ENCODE measurements around the gene LMAN1. TPM values are rescaled to one million over a fixed set of nuclear protein-coding genes. Genes with fewer than 3 reads are reported as not detected.

Gene LMAN1
- total RNA-seq, 1 donor from 2014 or later, result 68.4 TPM

- Histone ChIP-seq H3K27ac (ENCODE audit: low read depth, low read length) (no peak overlapping the region), H3K4me3 (ENCODE audit: low read length in 3 of 3) (peak overlapping the region in 1 of 3 donors; percentile 96), H3K27me3 (ENCODE audit: control insufficient read depth in 3 of 3, insufficient read depth in 3 of 3, low read length in 3 of 3) (no peaks in the 10 kb centered on the region), H3K4me1 (ENCODE audit: control insufficient read depth in 3 of 3, insufficient read depth in 3 of 3, low read length in 3 of 3) (peaks cover 3 to 9% (median 8%) of the 10 kb centered on the region in 3 donors), H3K9me3 (ENCODE audit: control insufficient read depth in 3 of 3, low read length in 3 of 3) (no peaks in the 10 kb centered on the region), H3K36me3 (ENCODE audit: control insufficient read depth in 3 of 3, insufficient read depth in 3 of 3, low read length in 3 of 3) (peaks cover 0 to 1% (median under 1%) of the 10 kb centered on the region in 3 donors), H3K9ac (ENCODE audit: low read depth in 1 of 3, low read length in 3 of 3) (no peak overlapping the region)
Measured at GRCh38 chr18:59360381-59360780, 1.3 kb upstream of the LMAN1 start.

GRCh38 chr18:59359576-59359952, 499 bp upstream of the LMAN1 start:
- Histone ChIP-seq H3K27ac (ENCODE audit: low read depth, low read length) (no peak overlapping the region), H3K9ac (ENCODE audit: low read depth in 1 of 3, low read length in 3 of 3) (peak overlapping the region; percentile 52 to 97 (median 96)), H3K36me3 (ENCODE audit: control insufficient read depth in 3 of 3, insufficient read depth in 3 of 3, low read length in 3 of 3) (peaks cover 6 to 9% (median 9%) of the 10 kb centered on the region in 3 donors), H3K27me3 (ENCODE audit: control insufficient read depth in 3 of 3, insufficient read depth in 3 of 3, low read length in 3 of 3) (no peaks in the 10 kb centered on the region), H3K4me3 (ENCODE audit: low read length in 3 of 3) (peak overlapping the region; percentile 78 to 96 (median 86)), H3K9me3 (ENCODE audit: control insufficient read depth in 3 of 3, low read length in 3 of 3) (no peaks in the 10 kb centered on the region), H3K4me1 (ENCODE audit: control insufficient read depth in 3 of 3, insufficient read depth in 3 of 3, low read length in 3 of 3) (peaks cover 3 to 9% (median 8%) of the 10 kb centered on the region in 3 donors)

- Histone ChIP-seq H3K9ac (ENCODE audit: low read depth in 1 of 3, low read length in 3 of 3) (peak overlapping the region; percentile 95 to 97 (median 96)), H3K27me3 (ENCODE audit: control insufficient read depth in 3 of 3, insufficient read depth in 3 of 3, low read length in 3 of 3) (no peaks in the 10 kb centered on the region), H3K9me3 (ENCODE audit: control insufficient read depth in 3 of 3, low read length in 3 of 3) (no peaks in the 10 kb centered on the region), H3K36me3 (ENCODE audit: control insufficient read depth in 3 of 3, insufficient read depth in 3 of 3, low read length in 3 of 3) (peaks cover 11 to 15% (median 13%) of the 10 kb centered on the region in 3 donors), H3K27ac (ENCODE audit: low read depth, low read length) (peak overlapping the region; percentile 88), H3K4me1 (ENCODE audit: control insufficient read depth in 3 of 3, insufficient read depth in 3 of 3, low read length in 3 of 3) (peaks cover 3 to 9% (median 8%) of the 10 kb centered on the region in 3 donors), H3K4me3 (ENCODE audit: low read length in 3 of 3) (peak overlapping the region; percentile 92 to 96 (median 95))
Measured at GRCh38 chr18:59358414-59358711, 702 bp downstream of the LMAN1 start.

- Histone ChIP-seq H3K9me3 (ENCODE audit: control insufficient read depth in 3 of 3, low read length in 3 of 3) (no peaks in the 10 kb centered on the region), H3K27me3 (ENCODE audit: control insufficient read depth in 3 of 3, insufficient read depth in 3 of 3, low read length in 3 of 3) (no peaks in the 10 kb centered on the region), H3K4me3 (ENCODE audit: low read length in 3 of 3) (peak overlapping the region; percentile 92 to 96 (median 95)), H3K9ac (ENCODE audit: low read depth in 1 of 3, low read length in 3 of 3) (peak overlapping the region; percentile 95 to 97 (median 96)), H3K36me3 (ENCODE audit: control insufficient read depth in 3 of 3, insufficient read depth in 3 of 3, low read length in 3 of 3) (peaks cover 12 to 20% (median 16%) of the 10 kb centered on the region in 3 donors), H3K27ac (ENCODE audit: low read depth, low read length) (peak overlapping the region; percentile 88), H3K4me1 (ENCODE audit: control insufficient read depth in 3 of 3, insufficient read depth in 3 of 3, low read length in 3 of 3) (peaks cover 3 to 9% (median 8%) of the 10 kb centered on the region in 3 donors)
Measured at GRCh38 chr18:59357928-59358327, 1.1 kb downstream of the LMAN1 start.

GRCh38 chr18:59354731-59355130, 4.3 kb downstream of the LMAN1 start:
- H3K9ac ChIP-seq (ENCODE audit: low read depth in 1 of 3, low read length in 3 of 3), result no peak overlapping the region
- H3K27ac ChIP-seq (ENCODE audit: low read depth, low read length), result no peak overlapping the region
- peaks cover 31 to 45% (median 42%) of the 10 kb centered on the region in 3 donors for H3K36me3 ChIP-seq (ENCODE audit: control insufficient read depth in 3 of 3, insufficient read depth in 3 of 3, low read length in 3 of 3)
- no peaks in the 10 kb centered on the region for H3K9me3 ChIP-seq (ENCODE audit: control insufficient read depth in 3 of 3, low read length in 3 of 3)
- no peak overlapping the region for H3K4me3 ChIP-seq (ENCODE audit: low read length in 3 of 3)
- peaks cover 3 to 8% (median 4%) of the 10 kb centered on the region in 3 donors for H3K4me1 ChIP-seq (ENCODE audit: control insufficient read depth in 3 of 3, insufficient read depth in 3 of 3, low read length in 3 of 3)
- H3K27me3 ChIP-seq (ENCODE audit: control insufficient read depth in 3 of 3, insufficient read depth in 3 of 3, low read length in 3 of 3), result no peaks in the 10 kb centered on the region

GRCh38 chr18:59353079-59353680, 5.9 kb downstream of the LMAN1 start:
- Histone ChIP-seq H3K27ac (ENCODE audit: low read depth, low read length) (no peak overlapping the region), H3K36me3 (ENCODE audit: control insufficient read depth in 3 of 3, insufficient read depth in 3 of 3, low read length in 3 of 3) (peaks cover 39 to 58% (median 54%) of the 10 kb centered on the region in 3 donors), H3K4me1 (ENCODE audit: control insufficient read depth in 3 of 3, insufficient read depth in 3 of 3, low read length in 3 of 3) (peaks cover 0 to 6% (median 2%) of the 10 kb centered on the region in 3 donors), H3K9ac (ENCODE audit: low read depth in 1 of 3, low read length in 3 of 3) (no peak overlapping the region), H3K4me3 (ENCODE audit: low read length in 3 of 3) (no peak overlapping the region), H3K27me3 (ENCODE audit: control insufficient read depth in 3 of 3, insufficient read depth in 3 of 3, low read length in 3 of 3) (no peaks in the 10 kb centered on the region), H3K9me3 (ENCODE audit: control insufficient read depth in 3 of 3, low read length in 3 of 3) (no peaks in the 10 kb centered on the region)

- Histone ChIP-seq H3K4me1 (ENCODE audit: control insufficient read depth in 3 of 3, insufficient read depth in 3 of 3, low read length in 3 of 3) (peaks cover 0 to under 1% (median 0%) of the 10 kb centered on the region in 3 donors), H3K36me3 (ENCODE audit: control insufficient read depth in 3 of 3, insufficient read depth in 3 of 3, low read length in 3 of 3) (peaks cover 41 to 64% (median 59%) of the 10 kb centered on the region in 3 donors), H3K27ac (ENCODE audit: low read depth, low read length) (no peak overlapping the region), H3K9ac (ENCODE audit: low read depth in 1 of 3, low read length in 3 of 3) (no peak overlapping the region), H3K4me3 (ENCODE audit: low read length in 3 of 3) (no peak overlapping the region), H3K27me3 (ENCODE audit: control insufficient read depth in 3 of 3, insufficient read depth in 3 of 3, low read length in 3 of 3) (no peaks in the 10 kb centered on the region), H3K9me3 (ENCODE audit: control insufficient read depth in 3 of 3, low read length in 3 of 3) (no peaks in the 10 kb centered on the region)
Measured at GRCh38 chr18:59352250-59352855, 6.7 kb downstream of the LMAN1 start.

- no peaks in the 10 kb centered on the region for H3K27me3 ChIP-seq (ENCODE audit: control insufficient read depth in 3 of 3, insufficient read depth in 3 of 3, low read length in 3 of 3)
- H3K36me3 ChIP-seq (ENCODE audit: control insufficient read depth in 3 of 3, insufficient read depth in 3 of 3, low read length in 3 of 3), result peaks cover 16 to 56% (median 44%) of the 10 kb centered on the region in 3 donors
- no peak overlapping the region for H3K27ac ChIP-seq (ENCODE audit: low read depth, low read length)
- H3K9ac ChIP-seq (ENCODE audit: low read depth in 1 of 3, low read length in 3 of 3), result no peak overlapping the region
- H3K4me1 ChIP-seq (ENCODE audit: control insufficient read depth in 3 of 3, insufficient read depth in 3 of 3, low read length in 3 of 3), result no peaks in the 10 kb centered on the region
- H3K9me3 ChIP-seq (ENCODE audit: control insufficient read depth in 3 of 3, low read length in 3 of 3), result no peaks in the 10 kb centered on the region
- no peak overlapping the region for H3K4me3 ChIP-seq (ENCODE audit: low read length in 3 of 3)
Measured at GRCh38 chr18:59345556-59345955, 13.5 kb downstream of the LMAN1 start.

- H3K4me3 ChIP-seq (ENCODE audit: low read length in 3 of 3), result no peak overlapping the region
- H3K36me3 ChIP-seq (ENCODE audit: control insufficient read depth in 3 of 3, insufficient read depth in 3 of 3, low read length in 3 of 3), result peaks cover 17 to 58% (median 49%) of the 10 kb centered on the region in 3 donors
- no peak overlapping the region for H3K9ac ChIP-seq (ENCODE audit: low read depth in 1 of 3, low read length in 3 of 3)
- H3K27ac ChIP-seq (ENCODE audit: low read depth, low read length), result no peak overlapping the region
- no peaks in the 10 kb centered on the region for H3K9me3 ChIP-seq (ENCODE audit: control insufficient read depth in 3 of 3, low read length in 3 of 3)
- H3K4me1 ChIP-seq (ENCODE audit: control insufficient read depth in 3 of 3, insufficient read depth in 3 of 3, low read length in 3 of 3), result no peaks in the 10 kb centered on the region
- no peaks in the 10 kb centered on the region for H3K27me3 ChIP-seq (ENCODE audit: control insufficient read depth in 3 of 3, insufficient read depth in 3 of 3, low read length in 3 of 3)
Measured at GRCh38 chr18:59344996-59345395, 14.1 kb downstream of the LMAN1 start.

- Histone ChIP-seq H3K27me3 (ENCODE audit: control insufficient read depth in 3 of 3, insufficient read depth in 3 of 3, low read length in 3 of 3) (no peaks in the 10 kb centered on the region), H3K9me3 (ENCODE audit: control insufficient read depth in 3 of 3, low read length in 3 of 3) (peaks cover 0 to 2% (median 0%) of the 10 kb centered on the region in 3 donors), H3K4me1 (ENCODE audit: control insufficient read depth in 3 of 3, insufficient read depth in 3 of 3, low read length in 3 of 3) (no peaks in the 10 kb centered on the region), H3K36me3 (ENCODE audit: control insufficient read depth in 3 of 3, insufficient read depth in 3 of 3, low read length in 3 of 3) (peaks cover 27 to 57% (median 52%) of the 10 kb centered on the region in 3 donors), H3K4me3 (ENCODE audit: low read length in 3 of 3) (no peak overlapping the region), H3K27ac (ENCODE audit: low read depth, low read length) (no peak overlapping the region), H3K9ac (ENCODE audit: low read depth in 1 of 3, low read length in 3 of 3) (no peak overlapping the region)
Measured at GRCh38 chr18:59343926-59344325, 15.1 kb downstream of the LMAN1 start.

Data from skeletal muscle tissue (tissue), 4 donors.